ENCODE data around the gene MAP4K1.

DNA sequence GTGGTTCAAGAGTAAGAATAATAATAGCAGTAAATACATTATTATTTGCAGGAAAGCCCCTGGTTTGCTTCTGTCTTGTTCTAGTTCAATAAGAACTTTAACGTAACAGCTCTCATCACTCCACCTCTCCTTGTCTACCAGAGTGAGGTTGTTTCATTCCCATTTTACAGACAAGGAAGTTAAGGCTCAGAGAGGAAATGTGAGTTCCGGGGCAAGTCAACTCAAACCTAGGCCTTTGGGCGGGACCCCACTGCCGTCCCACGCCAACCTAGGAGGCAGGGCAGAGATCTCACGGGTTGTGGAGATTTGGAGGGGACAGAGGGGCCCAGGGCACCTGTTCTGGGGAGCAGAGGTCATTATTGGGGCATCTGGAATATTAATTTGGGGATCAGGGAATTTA lies 1.5 kb downstream of the MAP4K1 start:
- TF ChIP-seq EZH2 (IDR thresholded peaks at IDR 0.05; ENCODE audit: low read length, unreplicated experiment) = no peak
- TF ChIP-seq, protein P1, sequence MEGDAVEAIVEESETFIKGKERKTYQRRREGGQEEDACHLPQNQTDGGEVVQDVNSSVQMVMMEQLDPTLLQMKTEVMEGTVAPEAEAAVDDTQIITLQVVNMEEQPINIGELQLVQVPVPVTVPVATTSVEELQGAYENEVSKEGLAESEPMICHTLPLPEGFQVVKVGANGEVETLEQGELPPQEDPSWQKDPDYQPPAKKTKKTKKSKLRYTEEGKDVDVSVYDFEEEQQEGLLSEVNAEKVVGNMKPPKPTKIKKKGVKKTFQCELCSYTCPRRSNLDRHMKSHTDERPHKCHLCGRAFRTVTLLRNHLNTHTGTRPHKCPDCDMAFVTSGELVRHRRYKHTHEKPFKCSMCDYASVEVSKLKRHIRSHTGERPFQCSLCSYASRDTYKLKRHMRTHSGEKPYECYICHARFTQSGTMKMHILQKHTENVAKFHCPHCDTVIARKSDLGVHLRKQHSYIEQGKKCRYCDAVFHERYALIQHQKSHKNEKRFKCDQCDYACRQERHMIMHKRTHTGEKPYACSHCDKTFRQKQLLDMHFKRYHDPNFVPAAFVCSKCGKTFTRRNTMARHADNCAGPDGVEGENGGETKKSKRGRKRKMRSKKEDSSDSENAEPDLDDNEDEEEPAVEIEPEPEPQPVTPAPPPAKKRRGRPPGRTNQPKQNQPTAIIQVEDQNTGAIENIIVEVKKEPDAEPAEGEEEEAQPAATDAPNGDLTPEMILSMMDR (conservative IDR thresholded peaks at IDR 0.05; ENCODE audit: low read depth, low read length) = no peak
- no peak for TF ChIP-seq EZH2phosphoT487 (IDR thresholded peaks at IDR 0.05; ENCODE audit: borderline replicate concordance, low read length)

Measured in PC-3 (cell line).